T-helper 9 cell (primary cell): ENCODE measurements around the gene FCGBP.
"Not testable (repeated sequence)": the region's sequence is repeated elsewhere in the genome, so short reads cannot be mapped to it uniquely, and the experiment has no call there.

Experiments
- DNase-seq: peaks from one replicate; pipeline ENCODE4 v3.0.0-alpha.2; 2020
- total RNA-seq, 2 donors: gene quantifications; one replicate each; lab custom pipeline; 2026; lab: John Stamatoyannopoulos, UW

Gene FCGBP
- total RNA-seq, result 9.4 to 17.6 reads per million in 2 donors

GRCh38 chr19:39934584-39935363 lies at the start of gene FCGBP:
Gene FCGBP, minus strand, starts transcription at chr19:39934634.
- no peak for DNase-seq

GRCh38 chr19:39983695-39984300 lies 49.4 kb upstream of the FCGBP start:
- no peak for DNase-seq

- DNase-seq, result no peak
These were observed 48.4 kb upstream of the FCGBP start for GRCh38 chr19:39982883-39983282.

- no peak for DNase-seq
These were observed 40.1 kb upstream of the FCGBP start for GRCh38 chr19:39974377-39975155.

- no peak for DNase-seq
These were observed 37.1 kb upstream of the FCGBP start for GRCh38 chr19:39971380-39972035.

GRCh38 chr19:39970675-39971379 lies 36.4 kb upstream of the FCGBP start, which contains the start of gene PSMC4:
Gene PSMC4, plus strand, starts transcription at chr19:39971165. Its CDS starts 38 bp downstream, at chr19:39971203.
- peak; percentile 95 for DNase-seq

- DNase-seq, result no peak
These were observed 35.9 kb upstream of the FCGBP start for GRCh38 chr19:39970425-39970674.

- no peak for DNase-seq
These were observed 35.4 kb upstream of the FCGBP start for GRCh38 chr19:39969681-39970424.

- DNase-seq, result no peak
These were observed 34.8 kb upstream of the FCGBP start for GRCh38 chr19:39969266-39969665.

GRCh38 chr19:39968789-39969188 lies 34.4 kb upstream of the FCGBP start:
- no peak for DNase-seq

GRCh38 chr19:39967561-39967960 lies 33.1 kb upstream of the FCGBP start:
- DNase-seq, result no peak

- DNase-seq, result no peak
These were observed 32.2 kb upstream of the FCGBP start for GRCh38 chr19:39966617-39967016.

- DNase-seq, result no peak
These were observed 29.5 kb upstream of the FCGBP start for GRCh38 chr19:39963898-39964297.

GRCh38 chr19:39959407-39959806 lies 25.0 kb upstream of the FCGBP start:
- not testable (repeated sequence) for DNase-seq

GRCh38 chr19:39958942-39959341 lies 24.5 kb upstream of the FCGBP start:
- not testable (repeated sequence) for DNase-seq

GRCh38 chr19:39957886-39958285 lies 23.5 kb upstream of the FCGBP start:
- DNase-seq, result not testable (repeated sequence)

GRCh38 chr19:39953915-39954314 lies 19.5 kb upstream of the FCGBP start:
- DNase-seq, result no peak

GRCh38 chr19:39951686-39952085 lies 17.3 kb upstream of the FCGBP start:
- no peak for DNase-seq

GRCh38 chr19:39951065-39951650 lies 16.7 kb upstream of the FCGBP start:
- DNase-seq, result no peak

GRCh38 chr19:39949026-39949747 lies 14.8 kb upstream of the FCGBP start:
- no peak for DNase-seq

- DNase-seq, result no peak
These were observed 12.1 kb upstream of the FCGBP start for GRCh38 chr19:39946532-39946931.
